OCI-LY3 (cell line): ENCODE data around the gene CFAP45.

ENCODE experiments used
- H2AFZ ChIP-seq: fragments of 200-600, 300-600 bp; shearing (Covaris generic); 2 replicates; pipeline ENCODE4 v1.6.0; 2014; ENCODE audit warnings: antibody characterized with exemption, low read depth, low read length
- H3K27ac ChIP-seq: fragments of 200-600, 300-600 bp; sonication (generic); 2 replicates; pipeline ENCODE4 v1.5.1; 2014; ENCODE audit warnings: mild to moderate bottlenecking, low read length, moderate library complexity, mixed read lengths
- H3K27me3 ChIP-seq: fragments of 200-600, 300-600 bp; sonication (generic); 2 replicates; pipeline ENCODE4 v1.6.1; 2014; ENCODE audit warnings: low read depth, low read length, mixed read lengths
- H3K36me3 ChIP-seq: fragments of 200-600, 300-600 bp; sonication (generic); replicated peaks from 2 replicates; pipeline ENCODE3; 2014; ENCODE audit warnings: low read depth, low read length, mixed read lengths
- H3K4me1 ChIP-seq: fragments of 300-600, 200-600 bp; sonication (generic); 2 replicates; pipeline ENCODE4 v1.6.1; 2014; ENCODE audit warnings: low read length, mixed read lengths
- H3K4me2 ChIP-seq: fragments of 200-600, 300-600 bp; sonication (generic); 2 replicates; pipeline ENCODE4 v1.6.1; 2014; ENCODE audit warnings: low read length, mixed read lengths
- H3K4me3 ChIP-seq: fragments of 300-600, 200-600 bp; sonication (generic); 2 replicates; pipeline ENCODE4 v1.5.1; 2014; ENCODE audit warnings: antibody characterized with exemption, mild to moderate bottlenecking, low read length, moderate library complexity
- H3K79me2 ChIP-seq: fragments of 300-600, 200-600 bp; shearing (Covaris generic); 2 replicates; pipeline ENCODE4 v1.6.1; 2014; ENCODE audit warnings: mild to moderate bottlenecking, low read length, mixed read lengths
- H3K9ac ChIP-seq: fragments of 300-600, 200-600 bp; shearing (Covaris generic); 2 replicates; pipeline ENCODE4 v1.6.0; 2014; ENCODE audit warnings: mild to moderate bottlenecking, low read length, moderate library complexity
- H3K9me3 ChIP-seq: fragments of 200-600, 300-600 bp; shearing (Covaris generic); 2 replicates; pipeline ENCODE4 v1.6.1; 2014; ENCODE audit warnings: low read length, mixed read lengths; ENCODE audit not compliant: insufficient read depth
- H4K20me1 ChIP-seq: fragments of 200-600, 300-600 bp; sonication (generic); 2 replicates; pipeline ENCODE4 v1.6.1; 2016; ENCODE audit warnings: low read length, mixed read lengths; ENCODE audit not compliant: insufficient read depth
- EZH2phosphoT487 ChIP-seq: fragments of 200-600 bp; shearing (Covaris generic); IDR thresholded peaks from 2 replicates; pipeline ENCODE4 v1.6.1; 2018; ENCODE audit warnings: antibody characterized with exemption, mixed run types, low read depth
- TF ChIP-seq, protein P1 (sequence below): fragments of 200-600, 300-600 bp; sonication (generic); IDR thresholded peaks from 2 replicates; pipeline ENCODE4 v1.5.1; 2014; ENCODE audit warnings: antibody characterized with exemption, low read length, low read depth

Gene CFAP45

GRCh38 chr1:159945483-159946241, 45.7 kb upstream of the CFAP45 start, which contains the start of gene IGSF9:
TSS of gene IGSF9 (minus strand) at chr1:159945613. CDS start at chr1:159943454, 2,159 bp downstream.
- Histone ChIP-seq H3K27ac (no peak within 1 kb of the TSS), H3K9ac (peak within 1 kb of the TSS; percentile 54)

GRCh38 chr1:159944623-159945455, 44.9 kb upstream of the CFAP45 start:
- TF ChIP-seq, protein P1, sequence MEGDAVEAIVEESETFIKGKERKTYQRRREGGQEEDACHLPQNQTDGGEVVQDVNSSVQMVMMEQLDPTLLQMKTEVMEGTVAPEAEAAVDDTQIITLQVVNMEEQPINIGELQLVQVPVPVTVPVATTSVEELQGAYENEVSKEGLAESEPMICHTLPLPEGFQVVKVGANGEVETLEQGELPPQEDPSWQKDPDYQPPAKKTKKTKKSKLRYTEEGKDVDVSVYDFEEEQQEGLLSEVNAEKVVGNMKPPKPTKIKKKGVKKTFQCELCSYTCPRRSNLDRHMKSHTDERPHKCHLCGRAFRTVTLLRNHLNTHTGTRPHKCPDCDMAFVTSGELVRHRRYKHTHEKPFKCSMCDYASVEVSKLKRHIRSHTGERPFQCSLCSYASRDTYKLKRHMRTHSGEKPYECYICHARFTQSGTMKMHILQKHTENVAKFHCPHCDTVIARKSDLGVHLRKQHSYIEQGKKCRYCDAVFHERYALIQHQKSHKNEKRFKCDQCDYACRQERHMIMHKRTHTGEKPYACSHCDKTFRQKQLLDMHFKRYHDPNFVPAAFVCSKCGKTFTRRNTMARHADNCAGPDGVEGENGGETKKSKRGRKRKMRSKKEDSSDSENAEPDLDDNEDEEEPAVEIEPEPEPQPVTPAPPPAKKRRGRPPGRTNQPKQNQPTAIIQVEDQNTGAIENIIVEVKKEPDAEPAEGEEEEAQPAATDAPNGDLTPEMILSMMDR, result no peak
- no peak for TF ChIP-seq EZH2phosphoT487
- Histone ChIP-seq H3K27ac (no peak overlapping the region), H4K20me1 (no peaks in the 10 kb centered on the region), H3K4me3 (peak overlapping the region; percentile 76), H3K9me3 (no peaks in the 10 kb centered on the region), H3K4me1 (peaks cover 17% of the 10 kb centered on the region; the same call in 1 of the 2 replicates), H3K79me2 (no peaks in the 10 kb centered on the region), H3K9ac (peak overlapping the region; percentile 54; the same call in 1 of the 2 replicates), H2AFZ (0 out of 2 replicates have a peak overlapping the region, but pooled peaks have one; percentile 58), H3K36me3 (no peaks in the 10 kb centered on the region), H3K27me3 (peaks cover 11% of the 10 kb centered on the region; the same call in 1 of the 2 replicates), H3K4me2 (peak overlapping the region; percentile 74)

More at GRCh38 chr1:159945483-159946241, 45.7 kb upstream of the CFAP45 start, which contains the start of gene IGSF9:
- peak within 1 kb of the TSS; percentile 58 for H2AFZ ChIP-seq
- no peak for TF ChIP-seq EZH2phosphoT487
- TF ChIP-seq, protein P1, result peak; percentile 50
- peaks cover 7% of the 10 kb centered on the region; the same call in 1 of the 2 replicates for H3K27me3 ChIP-seq
- H3K79me2 ChIP-seq, result no peaks in the 10 kb centered on the region
- H3K4me2 ChIP-seq, result peak within 1 kb of the TSS; percentile 74
- H3K9me3 ChIP-seq, result no peaks in the 10 kb centered on the region
- peaks cover 17% of the 10 kb centered on the region; the same call in 1 of the 2 replicates for H3K4me1 ChIP-seq
- H4K20me1 ChIP-seq, result no peaks in the 10 kb centered on the region
- no peaks in the 10 kb centered on the region for H3K36me3 ChIP-seq
- H3K4me3 ChIP-seq, result peak within 1 kb of the TSS; percentile 76

- H3K9ac ChIP-seq, result no peak overlapping the region
- TF ChIP-seq, protein P1, result no peak
- TF ChIP-seq EZH2phosphoT487, result no peak
- no peak overlapping the region for H3K4me3 ChIP-seq
- H4K20me1 ChIP-seq, result no peaks in the 10 kb centered on the region
- H3K9me3 ChIP-seq, result no peaks in the 10 kb centered on the region
- H2AFZ ChIP-seq, result no peak overlapping the region
- no peak overlapping the region for H3K27ac ChIP-seq
- H3K36me3 ChIP-seq, result no peaks in the 10 kb centered on the region
- H3K79me2 ChIP-seq, result no peaks in the 10 kb centered on the region
- H3K4me2 ChIP-seq, result no peak overlapping the region
- H3K27me3 ChIP-seq, result peaks cover 13% of the 10 kb centered on the region; the same call in 1 of the 2 replicates
- peaks cover 17% of the 10 kb centered on the region; the same call in 1 of the 2 replicates for H3K4me1 ChIP-seq
Observed at GRCh38 chr1:159943908-159944622, 44.1 kb upstream of the CFAP45 start.
